ENCODE data around the gene LIMS2.

Gene LIMS2

GRCh38 chr2:127628767-127629614 is 46.3 kb downstream of the LIMS2 start:
- DNase-seq (ENCODE audit: low spot score): no peak
- Histone ChIP-seq H3K4me3 (ENCODE audit: low read length in 2 of 2) (no peak overlapping the region), H2AK5ac (ENCODE audit: low read depth, low read length) (no peak overlapping the region), H3K79me1 (ENCODE audit: low read depth, low read length) (peaks cover 4% of the 10 kb centered on the region), H3K4me2 (ENCODE audit: insufficient read depth, low read length, poor library complexity, severe bottlenecking) (no peak overlapping the region), H4K8ac (ENCODE audit: low read depth, low read length) (no peak overlapping the region), H3K4me1 (ENCODE audit: control insufficient read depth in 2 of 2, insufficient read depth in 1 of 2, low read depth in 1 of 2, low read length in 2 of 2) (no peaks in the 10 kb centered on the region), H2AFZ (ENCODE audit: low read length) (no peak overlapping the region), H3K14ac (ENCODE audit: low read length) (no peak overlapping the region), H4K91ac (ENCODE audit: low read depth, low read length, poor library complexity) (no peak overlapping the region), H3K4ac (ENCODE audit: low read length) (no peak overlapping the region), H3K18ac (ENCODE audit: low read length) (peak overlapping the region; percentile 49), H2BK15ac (ENCODE audit: low read length) (no peak overlapping the region), H2BK5ac (ENCODE audit: low read length) (peak overlapping the region; percentile 61), H3K27me3 (ENCODE audit: control insufficient read depth in 3 of 3, insufficient read depth in 3 of 3, low read depth in 1 of 3, low read length in 3 of 3) (no peaks in the 10 kb centered on the region), H3K23ac (ENCODE audit: low read depth, low read length, poor library complexity) (peak overlapping the region; percentile 53), H2BK120ac (ENCODE audit: low read depth, low read length) (peak overlapping the region; percentile 41), H2BK12ac (ENCODE audit: low read length) (peak overlapping the region; percentile 84), H3K27ac (replicated peaks; ENCODE audit: low read length) (no peak overlapping the region), H3K9ac (ENCODE audit: low read depth, low read length, poor library complexity) (no peak overlapping the region), H3K36me3 (replicated peaks in 1 of 2; ENCODE audit: control insufficient read depth in 2 of 2, insufficient read depth in 2 of 2, low read length in 2 of 2) (no peaks in the 10 kb centered on the region), H3K9me3 (replicated peaks in 1 of 2; ENCODE audit: control insufficient read depth in 2 of 2, insufficient read depth in 1 of 2, low read depth in 1 of 2, low read length in 2 of 2) (no peaks in the 10 kb centered on the region)
- WGBS, 2 donors (ENCODE audit: extremely low coverage in 2 of 2, insufficient read length in 2 of 2, insufficient replicate concordance in 1 of 2): no CpG with 5 or more reads among the region's 17 CpGs

GRCh38 chr2:127627740-127628571 is 47.4 kb downstream of the LIMS2 start:
- H3K14ac ChIP-seq (ENCODE audit: low read length): peak overlapping the region; percentile 63
- H3K79me1 ChIP-seq (ENCODE audit: low read depth, low read length): peaks cover 5% of the 10 kb centered on the region
- peak overlapping the region; percentile 58 for H4K8ac ChIP-seq (ENCODE audit: low read depth, low read length)
- WGBS, 2 donors (ENCODE audit: extremely low coverage in 2 of 2, insufficient read length in 2 of 2, insufficient replicate concordance in 1 of 2): no CpG with 5 or more reads among the region's 18 CpGs
- H3K23ac ChIP-seq (ENCODE audit: low read depth, low read length, poor library complexity): peak overlapping the region; percentile 85
- peak overlapping the region; percentile 83 for H2AK5ac ChIP-seq (ENCODE audit: low read depth, low read length)
- H3K36me3 ChIP-seq (replicated peaks in 1 of 2; ENCODE audit: control insufficient read depth in 2 of 2, insufficient read depth in 2 of 2, low read length in 2 of 2): no peaks in the 10 kb centered on the region
- no peak overlapping the region for H3K27ac ChIP-seq (replicated peaks; ENCODE audit: low read length)
- H3K4me1 ChIP-seq (ENCODE audit: control insufficient read depth in 2 of 2, insufficient read depth in 1 of 2, low read depth in 1 of 2, low read length in 2 of 2): no peaks in the 10 kb centered on the region
- H3K4me3 ChIP-seq (ENCODE audit: low read length in 2 of 2): no peak overlapping the region
- H3K4ac ChIP-seq (ENCODE audit: low read length): peak overlapping the region; percentile 89
- peak overlapping the region; percentile 93 for H2BK12ac ChIP-seq (ENCODE audit: low read length)
- H3K9me3 ChIP-seq (replicated peaks in 1 of 2; ENCODE audit: control insufficient read depth in 2 of 2, insufficient read depth in 1 of 2, low read depth in 1 of 2, low read length in 2 of 2): no peaks in the 10 kb centered on the region
- peak overlapping the region; percentile 43 for H4K91ac ChIP-seq (ENCODE audit: low read depth, low read length, poor library complexity)
- no peak overlapping the region for H3K9ac ChIP-seq (ENCODE audit: low read depth, low read length, poor library complexity)
- no peaks in the 10 kb centered on the region for H3K27me3 ChIP-seq (ENCODE audit: control insufficient read depth in 3 of 3, insufficient read depth in 3 of 3, low read depth in 1 of 3, low read length in 3 of 3)
- H2BK5ac ChIP-seq (ENCODE audit: low read length): peak overlapping the region; percentile 85
- peak overlapping the region; percentile 61 for H2BK15ac ChIP-seq (ENCODE audit: low read length)
- no peak overlapping the region for H3K4me2 ChIP-seq (ENCODE audit: insufficient read depth, low read length, poor library complexity, severe bottlenecking)
- H3K18ac ChIP-seq (ENCODE audit: low read length): peak overlapping the region; percentile 84
- DNase-seq (ENCODE audit: low spot score): no peak
- H2AFZ ChIP-seq (ENCODE audit: low read length): no peak overlapping the region
- H2BK120ac ChIP-seq (ENCODE audit: low read depth, low read length): no peak overlapping the region

GRCh38 chr2:127626917-127627739 is 48.2 kb downstream of the LIMS2 start:
- Histone ChIP-seq H2BK5ac (ENCODE audit: low read length) (no peak overlapping the region), H3K9ac (ENCODE audit: low read depth, low read length, poor library complexity) (no peak overlapping the region), H3K14ac (ENCODE audit: low read length) (peak overlapping the region; percentile 47), H3K27me3 (ENCODE audit: control insufficient read depth in 3 of 3, insufficient read depth in 3 of 3, low read depth in 1 of 3, low read length in 3 of 3) (no peaks in the 10 kb centered on the region), H2BK12ac (ENCODE audit: low read length) (no peak overlapping the region), H2AK5ac (ENCODE audit: low read depth, low read length) (peak overlapping the region; percentile 83), H3K36me3 (replicated peaks in 1 of 2; ENCODE audit: control insufficient read depth in 2 of 2, insufficient read depth in 2 of 2, low read length in 2 of 2) (no peaks in the 10 kb centered on the region), H3K27ac (replicated peaks; ENCODE audit: low read length) (no peak overlapping the region), H3K79me1 (ENCODE audit: low read depth, low read length) (peaks cover 5% of the 10 kb centered on the region), H3K9me3 (replicated peaks in 1 of 2; ENCODE audit: control insufficient read depth in 2 of 2, insufficient read depth in 1 of 2, low read depth in 1 of 2, low read length in 2 of 2) (no peaks in the 10 kb centered on the region), H3K4me2 (ENCODE audit: insufficient read depth, low read length, poor library complexity, severe bottlenecking) (no peak overlapping the region), H4K91ac (ENCODE audit: low read depth, low read length, poor library complexity) (no peak overlapping the region), H3K4me1 (ENCODE audit: control insufficient read depth in 2 of 2, insufficient read depth in 1 of 2, low read depth in 1 of 2, low read length in 2 of 2) (no peaks in the 10 kb centered on the region), H2BK15ac (ENCODE audit: low read length) (peak overlapping the region; percentile 61), H3K23ac (ENCODE audit: low read depth, low read length, poor library complexity) (no peak overlapping the region), H3K18ac (ENCODE audit: low read length) (peak overlapping the region; percentile 61), H2BK120ac (ENCODE audit: low read depth, low read length) (no peak overlapping the region), H2AFZ (ENCODE audit: low read length) (no peak overlapping the region), H3K4me3 (ENCODE audit: low read length in 2 of 2) (no peak overlapping the region), H3K4ac (ENCODE audit: low read length) (no peak overlapping the region), H4K8ac (ENCODE audit: low read depth, low read length) (no peak overlapping the region)
- DNase-seq (ENCODE audit: low spot score): no peak
- WGBS, 2 donors (ENCODE audit: extremely low coverage in 2 of 2, insufficient read length in 2 of 2, insufficient replicate concordance in 1 of 2): no CpG with 5 or more reads among the region's 28 CpGs

Measured in neuronal stem cell (in vitro differentiated cells).